K562 (cell line): ENCODE measurements around the gene SPHK1. TPM values are rescaled to one million over a fixed set of nuclear protein-coding genes. Genes with fewer than 3 reads are reported as not detected.

Experiments
- ARID1B ChIP-seq: fragments of 450-650 bp; IDR thresholded peaks from 2 replicates; pipeline ENCODE4 v1.6.1; 2016; ENCODE audit warnings: antibody characterized with exemption, mild to moderate bottlenecking, inconsistent platforms
- BHLHE40 ChIP-seq: IDR thresholded peaks from 2 replicates; pipeline ENCODE4 v1.6.1; 2011; ENCODE audit warnings: low read length, improper control_type of control experiment
- CBFA2T3 ChIP-seq: fragments of 450-650 bp; IDR thresholded peaks from 2 replicates; pipeline ENCODE4 v1.6.1; 2017
- CEBPZ ChIP-seq: fragments of 150-350 bp; IDR thresholded peaks from 2 replicates; pipeline ENCODE4 v1.6.1; 2014; ENCODE audit warnings: low read depth, mild to moderate bottlenecking, low read length, borderline replicate concordance
- CHCHD3 ChIP-seq: fragments of 250-450 bp; sonication (Bioruptor Pico); IDR thresholded peaks from 2 replicates; pipeline ENCODE4 v2.1.2; 2022; ENCODE audit warnings: mild to moderate bottlenecking
- FOSL1 ChIP-seq: fragments of 200-800 bp; sonication (Bioruptor generic); conservative IDR thresholded peaks from 2 replicates; pipeline ENCODE4 v1.6.1; 2016; ENCODE audit warnings: missing genetic modification characterization, missing compliant biosample characterization
- GATA2 ChIP-seq: sonication (generic); formaldehyde crosslinking; IDR thresholded peaks from 2 replicates; pipeline ENCODE4 v1.4.0; 2020; ENCODE audit warnings: mild to moderate bottlenecking, missing genetic modification reagents
- HMBOX1 ChIP-seq: sonication (generic); IDR thresholded peaks from 2 replicates; pipeline ENCODE4 v1.6.1; 2016
- HMG20A ChIP-seq: fragments of 450-650 bp; formaldehyde crosslinking; conservative IDR thresholded peaks from 2 replicates; pipeline ENCODE4 v1.4.0; 2020; ENCODE audit warnings: mild to moderate bottlenecking, mixed read lengths
- IFI16 ChIP-seq: fragments of 250-450 bp; sonication (Bioruptor Pico); IDR thresholded peaks from 2 replicates; pipeline ENCODE4 v2.1.2; 2022; ENCODE audit warnings: mild to moderate bottlenecking, inconsistent platforms
- KDM4B ChIP-seq, 2 experiments: fragments of 450-650 bp in 1 of 2; sonication (generic) in 1 of 2; IDR thresholded peaks; 2 replicates each; pipeline ENCODE4 v1.6.1; 2016 to 2017; ENCODE audit warnings: borderline replicate concordance in 2 of 2, antibody characterized with exemption in 1 of 2, low read depth in 1 of 2, mild to moderate bottlenecking in 1 of 2
- MAZ ChIP-seq, 2 experiments: fragments of 450-650 bp in 1 of 2; sonication (generic) in 1 of 2; formaldehyde crosslinking; IDR thresholded peaks in 1 of 2; conservative IDR thresholded peaks in 1 of 2; 2 replicates each; pipeline versions ENCODE4 v1.4.0 to v1.5.0; 2020; ENCODE audit warnings: mild to moderate bottlenecking in 1 of 2, missing genetic modification reagents in 1 of 2
- MTA2 ChIP-seq: fragments of 450-650 bp; IDR thresholded peaks from 2 replicates; pipeline ENCODE4 v1.6.1; 2016; ENCODE audit warnings: low read depth
- NR1H2 ChIP-seq: sonication (generic); formaldehyde crosslinking; IDR thresholded peaks from 2 replicates; pipeline ENCODE4 v1.4.0; 2020; ENCODE audit warnings: mild to moderate bottlenecking, missing genetic modification reagents
- PML ChIP-seq: IDR thresholded peaks from 2 replicates; pipeline ENCODE4 v1.6.1; 2012; ENCODE audit warnings: low read length, inconsistent platforms
- SMAD4 ChIP-seq: fragments of 250-450 bp; sonication (Bioruptor Pico); conservative IDR thresholded peaks from 2 replicates; pipeline ENCODE4 v1.8.0; 2021; ENCODE audit warnings: inconsistent platforms, mild to moderate bottlenecking, moderate library complexity
- TBL1XR1 ChIP-seq, 2 experiments: IDR thresholded peaks; 2 replicates each; pipeline ENCODE4 v1.6.1; 2012; ENCODE audit warnings: improper control_type of control experiment in 2 of 2, low read length in 2 of 2, mild to moderate bottlenecking in 1 of 2
- TCF7L2 ChIP-seq: fragments of 150-350 bp; IDR thresholded peaks from 2 replicates; pipeline ENCODE4 v1.6.1; 2016; ENCODE audit warnings: low read depth, mild to moderate bottlenecking, low read length, moderate library complexity
- XRCC3 ChIP-seq: fragments of 450-650 bp; IDR thresholded peaks from 2 replicates; pipeline ENCODE4 v1.6.1; 2017; ENCODE audit warnings: mild to moderate bottlenecking, moderate library complexity
- ZBTB12 ChIP-seq: fragments of 250-450 bp; sonication (Bioruptor Pico); IDR thresholded peaks from 2 replicates; pipeline ENCODE4 v1.4.0; 2020
- ZC3H8 ChIP-seq: fragments of 450-650 bp; IDR thresholded peaks from 2 replicates; pipeline ENCODE4 v1.6.1; 2017
- ZNF436 ChIP-seq: fragments of 250-450, 450-650 bp; sonication (Bioruptor Pico); formaldehyde crosslinking; IDR thresholded peaks from 2 replicates; pipeline ENCODE4 v1.7.0; 2020; ENCODE audit warnings: mild to moderate bottlenecking
- ZNF512 ChIP-seq: IDR thresholded peaks from 2 replicates; pipeline ENCODE4 v1.6.1; 2016; ENCODE audit warnings: missing genetic modification characterization, missing compliant biosample characterization
- ZNF644 ChIP-seq: fragments of 200-800 bp; sonication (Bioruptor generic); IDR thresholded peaks from 2 replicates; pipeline ENCODE4 v1.6.1; 2016; ENCODE audit warnings: low read depth, missing genetic modification characterization, missing compliant biosample characterization
- polyA plus RNA-seq, 8 experiments: library from polyadenylated mRNA; depleted of rRNA in 4 of 8; stranded (reverse) in 5 of 8; unstranded in 3 of 8; fragments of >200 nt; fragmentation: Nextera tagmentation in 2 of 8; fragmentation: Illumina TruSeq in 1 of 8; extraction: Ambion mirVana in 2 of 8; extraction: Trizol in 1 of 8; gene quantifications; 2 replicates each; pipeline versions ENCODE4 v1.2.1 to v1.2.3, GENCODE V29; 2011 to 2014; ENCODE audit warnings: inconsistent platforms in 1 of 8, missing spikeins in 1 of 8
- total RNA-seq, 7 experiments: library from RNA; depleted of rRNA in 6 of 7; stranded (reverse); fragments of >200 nt in 6 of 7; fragmentation: Illumina TruSeq in 2 of 7; extraction: Trizol in 2 of 7; gene quantifications; 2 replicates each; pipeline versions ENCODE4 v1.2.1 to v1.2.3, GENCODE V29; 2011 to 2021; ENCODE audit warnings: low replicate concordance in 1 of 7

The SPHK1 gene
- total and polyA plus RNA-seq, 9 of the 15 experiments (the other 6 are each of a cell fraction or from before 2014, with no cell fraction given), result 0.21 to 60.3 (median 14.5) TPM

DNA sequence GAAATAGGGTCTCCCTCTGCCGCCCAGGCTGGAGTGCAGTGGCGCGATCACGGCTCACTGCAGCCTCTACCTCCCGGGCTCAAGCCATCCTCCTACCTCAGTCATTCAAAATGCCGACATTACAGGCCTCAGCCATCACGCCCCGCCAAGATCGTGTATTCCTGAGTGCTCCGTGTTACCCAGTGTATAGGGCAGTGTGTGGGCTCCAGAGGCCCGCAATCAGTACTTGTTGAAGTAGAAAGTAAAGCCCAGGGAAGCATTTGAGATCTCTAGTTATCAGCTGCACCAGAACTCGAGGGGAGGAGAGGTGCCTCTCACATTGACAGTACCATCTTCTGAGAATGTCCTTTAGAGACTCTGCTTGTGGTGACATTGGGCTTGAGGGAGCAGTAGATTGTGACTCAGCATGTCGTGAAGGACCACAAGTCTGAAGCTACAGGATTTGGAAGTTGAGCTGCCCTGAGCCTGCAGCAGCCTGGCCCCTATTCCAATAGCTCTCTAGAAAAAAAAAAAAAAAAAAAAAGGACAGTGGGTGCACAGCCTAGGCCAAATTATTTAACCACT is 29.6 kb upstream of the SPHK1 start (continued):
- TF ChIP-seq CEBPZ (no peak), ARID1B (peak; percentile 93), KDM4B (IDR thresholded peaks at IDR 0.05; ENCODE audit: borderline replicate concordance in 2 of 2, low read depth in 1 of 2) (no peak), NR1H2 (no peak), TCF7L2 (no peak), PML (peak; percentile 72), GATA2 (CRISPR knock-in tag) (0 out of 2 replicates have a peak, but pooled peaks have one; percentile 48), TBL1XR1 (IDR thresholded peaks at IDR 0.05; ENCODE audit: low read length in 2 of 2) (peak in 1 of 2 experiments; percentile 65; a peak in 2 of 4 replicates), HMBOX1 (peak; percentile 77), ZNF436 (CRISPR knock-in tag) (no peak), BHLHE40 (peak; percentile 45; the same call in 1 of the 2 replicates), ZBTB12 (CRISPR knock-in tag) (no peak), MTA2 (peak; percentile 79), CHCHD3 (CRISPR knock-in tag) (no peak), IFI16 (CRISPR knock-in tag) (no peak), HMG20A (CRISPR knock-in tag) (no peak), FOSL1 (tag) (peak; percentile 73), ZC3H8 (no peak), XRCC3 (no peak), ZNF512 (tag) (no peak), MAZ (CRISPR knock-in tag; conservative IDR thresholded peaks at IDR 0.05 in 1 of 2, IDR thresholded peaks at IDR 0.05 in 1 of 2) (peak; percentile 46 to 77; a peak in 3 of 4 replicates), CBFA2T3 (peak; percentile 96), SMAD4 (peak; percentile 75), ZNF644 (tag) (no peak)
